DMS 273 (cell line): ENCODE results near the gene PERM1.

ENCODE experiments used
- DNase-seq: peaks from one replicate; lab custom pipeline; 2025; ENCODE audit not compliant: unreplicated experiment; lab: John Stamatoyannopoulos, UW

The PERM1 gene

GRCh38 chr1:936348-937264 is 45.3 kb downstream of the PERM1 start:
- DNase-seq = no peak

- peak; percentile 95 for DNase-seq
Observed at GRCh38 chr1:935751-936231, 46.1 kb downstream of the PERM1 start.

- DNase-seq = no peak
Observed at GRCh38 chr1:934991-935750, 46.7 kb downstream of the PERM1 start.

GRCh38 chr1:933603-933940 is 48.3 kb downstream of the PERM1 start:
- no peak for DNase-seq

GRCh38 chr1:932776-933602 is 48.9 kb downstream of the PERM1 start:
- no peak for DNase-seq

GRCh38 chr1:932173-932510 is 49.8 kb downstream of the PERM1 start:
- DNase-seq = no peak

GRCh38 chr1:931380-932172 is 50.3 kb downstream of the PERM1 start:
- no peak for DNase-seq

- no peak for DNase-seq
Observed at GRCh38 chr1:930633-931138, 51.2 kb downstream of the PERM1 start.

GRCh38 chr1:929712-930632 is 51.9 kb downstream of the PERM1 start:
- no peak for DNase-seq

GRCh38 chr1:928825-929661 is 52.9 kb downstream of the PERM1 start:
- DNase-seq = no peak

GRCh38 chr1:927748-928147 is 54.1 kb downstream of the PERM1 start:
- no peak for DNase-seq

GRCh38 chr1:927234-927633 is 54.7 kb downstream of the PERM1 start:
- peak; percentile 60 for DNase-seq

- peak; percentile 82 for DNase-seq
Observed at GRCh38 chr1:925561-926421, 56.1 kb downstream of the PERM1 start.
